Coronary artery (tissue), 2 donors: ENCODE data around the gene LRRIQ1.

ENCODE experiments used
- DNase-seq: peaks from one replicate; pipeline ENCODE4 v3.0.0-alpha.2; 2017; ENCODE audit warnings: low spot score
- H3K27ac ChIP-seq, 2 donors: fragments of 200-600 bp; sonication (generic); one replicate each; pipeline ENCODE4 v1.5.1; 2016 to 2019
- H3K4me3 ChIP-seq: fragments of 200-600 bp; sonication (generic); 2 replicates; pipeline ENCODE4 v1.5.1; 2016; ENCODE audit warnings: mild to moderate bottlenecking, moderate library complexity
- TF ChIP-seq, protein P1 (sequence below): fragments of 200-600 bp; sonication (generic); IDR thresholded peaks from one replicate; pipeline ENCODE4 v1.5.1; 2019; ENCODE audit warnings: antibody characterized with exemption

LRRIQ1 gene

DNA sequence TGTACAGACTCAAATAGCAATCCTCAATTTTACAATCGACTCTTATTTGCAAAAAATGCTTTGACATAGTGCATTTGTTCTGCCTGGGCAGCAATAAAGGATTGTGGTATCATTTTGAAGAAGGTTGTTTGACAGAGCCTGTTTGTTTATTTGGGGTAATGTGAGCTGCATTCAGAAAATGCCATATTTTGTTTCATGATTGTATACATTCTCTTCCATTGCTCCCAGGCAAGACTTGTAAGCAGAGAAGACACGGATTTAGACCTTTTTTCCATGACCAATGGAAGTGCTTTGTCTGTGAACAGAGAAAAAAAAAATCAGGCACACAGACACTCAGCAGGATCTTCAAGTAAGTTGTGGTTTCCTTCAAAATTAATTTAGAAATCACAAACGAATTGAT is 208.4 kb downstream of the LRRIQ1 start:
- Histone ChIP-seq H3K27ac (no peak overlapping the region), H3K4me3 (no peak overlapping the region)
- no peak for DNase-seq
- TF ChIP-seq, protein P1, sequence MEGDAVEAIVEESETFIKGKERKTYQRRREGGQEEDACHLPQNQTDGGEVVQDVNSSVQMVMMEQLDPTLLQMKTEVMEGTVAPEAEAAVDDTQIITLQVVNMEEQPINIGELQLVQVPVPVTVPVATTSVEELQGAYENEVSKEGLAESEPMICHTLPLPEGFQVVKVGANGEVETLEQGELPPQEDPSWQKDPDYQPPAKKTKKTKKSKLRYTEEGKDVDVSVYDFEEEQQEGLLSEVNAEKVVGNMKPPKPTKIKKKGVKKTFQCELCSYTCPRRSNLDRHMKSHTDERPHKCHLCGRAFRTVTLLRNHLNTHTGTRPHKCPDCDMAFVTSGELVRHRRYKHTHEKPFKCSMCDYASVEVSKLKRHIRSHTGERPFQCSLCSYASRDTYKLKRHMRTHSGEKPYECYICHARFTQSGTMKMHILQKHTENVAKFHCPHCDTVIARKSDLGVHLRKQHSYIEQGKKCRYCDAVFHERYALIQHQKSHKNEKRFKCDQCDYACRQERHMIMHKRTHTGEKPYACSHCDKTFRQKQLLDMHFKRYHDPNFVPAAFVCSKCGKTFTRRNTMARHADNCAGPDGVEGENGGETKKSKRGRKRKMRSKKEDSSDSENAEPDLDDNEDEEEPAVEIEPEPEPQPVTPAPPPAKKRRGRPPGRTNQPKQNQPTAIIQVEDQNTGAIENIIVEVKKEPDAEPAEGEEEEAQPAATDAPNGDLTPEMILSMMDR: no peak

DNA sequence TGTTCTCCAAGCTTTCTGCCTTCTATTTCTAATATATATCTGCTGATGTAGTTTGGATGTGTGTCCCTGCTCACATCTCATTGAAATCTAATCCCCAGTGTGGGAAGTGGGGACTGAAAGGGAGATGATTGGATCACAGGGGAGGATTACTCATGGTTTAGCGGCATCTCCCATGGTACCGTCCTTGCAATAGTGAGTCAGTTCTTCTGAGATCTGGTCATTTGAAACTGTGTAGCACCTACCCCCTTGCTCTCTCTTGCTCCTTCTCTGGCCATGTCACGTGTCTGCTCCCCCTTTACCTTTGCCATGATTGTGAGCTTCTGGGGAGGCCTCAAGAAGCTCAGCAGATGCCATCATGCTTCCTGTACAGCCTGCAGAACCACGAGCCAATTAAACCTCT is 217.7 kb downstream of the LRRIQ1 start:
- TF ChIP-seq, protein P1: no peak
- DNase-seq: no peak
- Histone ChIP-seq H3K4me3 (no peak overlapping the region), H3K27ac (no peak overlapping the region)

DNA sequence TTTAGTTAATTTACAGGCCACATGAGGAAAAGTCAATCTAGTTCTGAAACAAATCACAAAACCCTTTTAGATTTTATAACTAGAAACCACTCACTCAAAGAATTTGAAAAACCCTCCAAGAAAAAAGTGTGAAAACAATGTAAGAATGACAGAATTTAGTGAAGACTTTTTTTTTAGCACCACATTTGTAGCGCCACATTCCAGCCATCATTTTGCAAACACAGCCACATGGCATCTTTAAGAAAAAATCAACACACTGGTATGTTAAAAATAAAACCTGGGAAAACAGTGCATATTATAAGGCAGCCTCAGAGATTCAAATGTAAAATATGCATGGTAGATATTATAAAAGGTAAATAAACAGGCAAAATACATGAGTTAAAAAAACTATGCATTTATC is 221.5 kb downstream of the LRRIQ1 start:
- TF ChIP-seq, protein P1: no peak
- Histone ChIP-seq H3K4me3 (no peak overlapping the region), H3K27ac (no peak overlapping the region)
- DNase-seq: no peak

DNA sequence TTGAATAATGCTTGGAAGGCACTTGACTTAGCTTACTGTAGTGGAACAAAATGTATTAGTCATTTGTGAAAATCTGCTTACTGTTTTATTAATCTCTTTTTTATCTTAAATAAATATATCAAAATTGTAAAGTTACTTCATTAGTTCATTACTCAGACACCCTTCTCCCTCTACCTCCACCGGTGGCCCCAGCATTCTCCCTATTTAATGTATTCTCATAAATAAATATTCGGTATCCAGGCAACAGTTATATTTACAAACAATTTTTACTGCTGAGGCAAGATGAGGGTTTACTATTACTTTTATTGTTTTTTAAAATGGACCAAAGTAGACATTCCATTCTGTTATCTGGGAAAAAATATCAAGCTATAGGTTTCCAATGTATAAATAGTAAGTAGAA is 224.3 kb downstream of the LRRIQ1 start:
- no peak for DNase-seq
- TF ChIP-seq, protein P1: no peak
- Histone ChIP-seq H3K27ac (no peak overlapping the region), H3K4me3 (no peak overlapping the region)

DNA sequence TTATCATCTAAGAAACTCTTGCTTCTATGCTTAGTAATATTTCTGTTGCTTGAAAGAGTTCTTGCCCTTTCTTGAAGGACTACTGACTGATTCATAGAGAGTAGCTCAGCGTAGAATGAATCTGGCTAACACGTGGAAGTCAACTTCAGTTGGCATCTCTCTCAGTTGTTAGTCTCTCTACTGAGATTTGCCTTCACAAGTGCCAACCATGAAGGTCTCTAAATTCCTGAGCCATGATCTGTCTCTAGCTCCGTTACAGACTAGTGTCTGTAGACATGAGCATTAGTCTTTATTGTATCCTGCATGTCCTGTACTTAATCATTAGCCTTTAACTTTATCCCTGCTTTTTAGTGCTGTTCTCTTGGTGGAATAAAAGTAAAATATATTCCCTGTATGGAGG is 224.7 kb downstream of the LRRIQ1 start:
- no peak overlapping the region for H3K4me3 ChIP-seq
- TF ChIP-seq, protein P1: no peak
- no peak for DNase-seq
- H3K27ac ChIP-seq: no peak overlapping the region

GRCh38 chr12:85266356-85266755 is 230.2 kb downstream of the LRRIQ1 start:
- H3K4me3 ChIP-seq: no peak overlapping the region
- no peak overlapping the region for H3K27ac ChIP-seq
- TF ChIP-seq, protein P1: no peak
- no peak for DNase-seq

GRCh38 chr12:85273381-85274314 is 237.5 kb downstream of the LRRIQ1 start:
- Histone ChIP-seq H3K4me3 (peak overlapping the region; percentile 4), H3K27ac (no peak overlapping the region)
- no peak for DNase-seq
- TF ChIP-seq, protein P1: no peak
